Measurements from ENCODE around the gene FAM124A. TPM values are rescaled to one million over a fixed set of nuclear protein-coding genes. Genes with fewer than 3 reads are reported as not detected.

Gene FAM124A
- total and polyA plus RNA-seq, 10 of the 15 experiments (the other 5 are each of a cell fraction or from before 2014, with no cell fraction given) = not detected

DNA sequence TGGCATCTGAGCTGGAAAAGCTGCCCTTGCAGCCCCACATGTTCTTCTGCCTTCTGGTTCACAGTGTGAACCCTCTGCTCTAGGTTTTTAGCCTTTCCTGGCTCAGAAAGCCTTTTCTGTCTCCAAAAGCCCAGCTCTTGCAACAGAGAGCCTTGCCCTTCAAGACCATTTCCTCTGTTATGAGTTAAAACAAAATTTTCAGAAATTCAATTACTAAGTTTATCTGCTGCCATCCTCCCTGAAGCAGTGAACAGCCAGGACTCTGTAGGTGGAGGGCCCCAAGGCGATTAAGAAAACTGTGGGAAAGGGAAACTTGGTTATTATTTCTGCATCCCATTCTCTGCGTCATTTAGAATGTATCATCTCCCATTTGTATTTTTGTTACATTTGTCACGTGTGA is 18.8 kb downstream of the FAM124A start (continued):
- TF ChIP-seq GABPA (IDR thresholded peaks at IDR 0.05; ENCODE audit: low read depth) (no peak), ZNF384 (IDR thresholded peaks at IDR 0.05; ENCODE audit: borderline replicate concordance, low read depth, low read length) (no peak)

DNA sequence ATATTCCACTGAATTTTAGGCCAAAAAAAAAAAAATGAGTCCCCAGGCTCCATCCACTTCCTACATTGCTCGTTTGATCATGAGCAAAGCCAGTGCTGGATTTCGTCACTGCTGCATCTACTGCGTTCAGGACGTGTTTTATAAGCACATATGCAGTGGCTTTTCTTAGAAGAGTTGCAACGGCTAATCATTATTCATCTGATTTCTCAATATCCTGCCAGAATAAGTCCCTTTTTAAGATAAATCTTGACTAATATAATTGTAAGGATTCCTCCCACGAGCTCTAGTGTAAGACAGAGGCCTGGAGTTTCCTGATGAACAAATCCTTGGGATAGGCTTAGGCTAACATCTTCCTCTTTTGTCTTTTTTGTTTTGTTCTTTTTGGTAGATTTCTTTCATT is 19.5 kb downstream of the FAM124A start:
- H4K20me1 ChIP-seq (ENCODE audit: control insufficient read depth, insufficient read depth) = no peaks in the 10 kb centered on the region
- no peaks in the 10 kb centered on the region for H3K79me2 ChIP-seq (ENCODE audit: control insufficient read depth, insufficient read depth, low read length)
- SMC1A ChIA-PET (ENCODE audit: uncharacterized antibody, unreplicated experiment) = interaction anchor here (1.1 to 1.7 kb wide), 2 partner anchors 8 to 117 kb away, joined by 3 to 4 read pairs; no protein-coding TSS in a partner anchor
- no peak overlapping the region for H2AFZ ChIP-seq (ENCODE audit: control insufficient read depth, low read depth, low read length)
- CTCF ChIA-PET = interaction anchor here (1.2 to 2.2 kb wide), 3 partner anchors 44 to 117 kb away, joined by 3 to 5 read pairs (median 3); no protein-coding TSS in a partner anchor
- no peaks in the 10 kb centered on the region for H3K36me3 ChIP-seq (ENCODE audit: control insufficient read depth in 2 of 2, insufficient read depth in 2 of 2, low read length in 1 of 2)
- no TSS peak for BruUV-seq (replicated peaks)
- no peak overlapping the region for H3K9ac ChIP-seq (ENCODE audit: control insufficient read depth, insufficient read depth, low read length)
- no peak for DNase-seq (ENCODE audit: low read depth, low spot score)
- no peak for ATAC-seq
- RAD21 ChIA-PET (ENCODE audit: unreplicated experiment) = no interaction called here
- no peak overlapping the region for H3K27ac ChIP-seq (ENCODE audit: control insufficient read depth, insufficient read depth)
- intact Hi-C loops (cut with micrococcal nuclease; ENCODE audit: unreplicated experiment) = no loop called here
- H3K27me3 ChIP-seq (replicated peaks in 1 of 2; ENCODE audit: control insufficient read depth in 2 of 2, insufficient read depth in 2 of 2, low read length in 1 of 2) = peaks cover 0 to 2% of the 10 kb centered on the region in 2 experiments; a peak in 2 of 4 replicates
- POLR2A ChIA-PET = no interaction called here
- in situ Hi-C loops (cut with MboI) = no loop called here
- FAIRE-seq = no peak
- H3K9me3 ChIP-seq (replicated peaks; ENCODE audit: control insufficient read depth, insufficient read depth, low read length) = no peaks in the 10 kb centered on the region
- no peak overlapping the region for H3K4me2 ChIP-seq (ENCODE audit: control insufficient read depth, insufficient read depth)
- no peak overlapping the region for H3K4me3 ChIP-seq
- no peaks in the 10 kb centered on the region for H3K4me1 ChIP-seq (ENCODE audit: control insufficient read depth, insufficient read depth, low read length)
- 27% methylated on average over 6 of the region's 6 CpGs for WGBS (ENCODE audit: insufficient coverage, insufficient replicate concordance, low lambda C conversion rate, missing lambda C conversion rate)
- TF ChIP-seq, protein P1, sequence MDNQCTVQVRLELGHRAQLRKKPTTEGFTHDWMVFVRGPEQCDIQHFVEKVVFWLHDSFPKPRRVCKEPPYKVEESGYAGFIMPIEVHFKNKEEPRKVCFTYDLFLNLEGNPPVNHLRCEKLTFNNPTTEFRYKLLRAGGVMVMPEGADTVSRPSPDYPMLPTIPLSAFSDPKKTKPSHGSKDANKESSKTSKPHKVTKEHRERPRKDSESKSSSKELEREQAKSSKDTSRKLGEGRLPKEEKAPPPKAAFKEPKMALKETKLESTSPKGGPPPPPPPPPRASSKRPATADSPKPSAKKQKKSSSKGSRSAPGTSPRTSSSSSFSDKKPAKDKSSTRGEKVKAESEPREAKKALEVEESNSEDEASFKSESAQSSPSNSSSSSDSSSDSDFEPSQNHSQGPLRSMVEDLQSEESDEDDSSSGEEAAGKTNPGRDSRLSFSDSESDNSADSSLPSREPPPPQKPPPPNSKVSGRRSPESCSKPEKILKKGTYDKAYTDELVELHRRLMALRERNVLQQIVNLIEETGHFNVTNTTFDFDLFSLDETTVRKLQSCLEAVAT (IDR thresholded peaks at IDR 0.05) = no peak
- TF ChIP-seq RAD21 (IDR thresholded peaks at IDR 0.05; ENCODE audit: insufficient read depth, low read depth, low read length) (no peak), CEBPB (IDR thresholded peaks at IDR 0.05; ENCODE audit: borderline replicate concordance in 1 of 2, low read depth in 2 of 2, low read length in 2 of 2) (no peak), NRF1 (conservative IDR thresholded peaks at IDR 0.05; ENCODE audit: low read depth, low read length) (no peak), SMAD5 (IDR thresholded peaks at IDR 0.05; ENCODE audit: low read depth) (no peak), KAT2A (conservative IDR thresholded peaks at IDR 0.05; ENCODE audit: control insufficient read depth, low read depth, low read length) (no peak), TARDBP (IDR thresholded peaks at IDR 0.05; ENCODE audit: borderline replicate concordance) (no peak), NFYA (IDR thresholded peaks at IDR 0.05; ENCODE audit: borderline replicate concordance, low read depth, low read length) (no peak), TCF3 (IDR thresholded peaks at IDR 0.05; ENCODE audit: borderline replicate concordance, insufficient read depth, low read depth, low read length) (no peak)
- TF ChIP-seq, protein P2, sequence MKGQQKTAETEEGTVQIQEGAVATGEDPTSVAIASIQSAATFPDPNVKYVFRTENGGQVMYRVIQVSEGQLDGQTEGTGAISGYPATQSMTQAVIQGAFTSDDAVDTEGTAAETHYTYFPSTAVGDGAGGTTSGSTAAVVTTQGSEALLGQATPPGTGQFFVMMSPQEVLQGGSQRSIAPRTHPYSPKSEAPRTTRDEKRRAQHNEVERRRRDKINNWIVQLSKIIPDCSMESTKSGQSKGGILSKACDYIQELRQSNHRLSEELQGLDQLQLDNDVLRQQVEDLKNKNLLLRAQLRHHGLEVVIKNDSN (IDR thresholded peaks at IDR 0.05; ENCODE audit: borderline replicate concordance, extremely low read length, insufficient read depth, low read depth, low read length) = no peak
- TF ChIP-seq, protein P3, sequence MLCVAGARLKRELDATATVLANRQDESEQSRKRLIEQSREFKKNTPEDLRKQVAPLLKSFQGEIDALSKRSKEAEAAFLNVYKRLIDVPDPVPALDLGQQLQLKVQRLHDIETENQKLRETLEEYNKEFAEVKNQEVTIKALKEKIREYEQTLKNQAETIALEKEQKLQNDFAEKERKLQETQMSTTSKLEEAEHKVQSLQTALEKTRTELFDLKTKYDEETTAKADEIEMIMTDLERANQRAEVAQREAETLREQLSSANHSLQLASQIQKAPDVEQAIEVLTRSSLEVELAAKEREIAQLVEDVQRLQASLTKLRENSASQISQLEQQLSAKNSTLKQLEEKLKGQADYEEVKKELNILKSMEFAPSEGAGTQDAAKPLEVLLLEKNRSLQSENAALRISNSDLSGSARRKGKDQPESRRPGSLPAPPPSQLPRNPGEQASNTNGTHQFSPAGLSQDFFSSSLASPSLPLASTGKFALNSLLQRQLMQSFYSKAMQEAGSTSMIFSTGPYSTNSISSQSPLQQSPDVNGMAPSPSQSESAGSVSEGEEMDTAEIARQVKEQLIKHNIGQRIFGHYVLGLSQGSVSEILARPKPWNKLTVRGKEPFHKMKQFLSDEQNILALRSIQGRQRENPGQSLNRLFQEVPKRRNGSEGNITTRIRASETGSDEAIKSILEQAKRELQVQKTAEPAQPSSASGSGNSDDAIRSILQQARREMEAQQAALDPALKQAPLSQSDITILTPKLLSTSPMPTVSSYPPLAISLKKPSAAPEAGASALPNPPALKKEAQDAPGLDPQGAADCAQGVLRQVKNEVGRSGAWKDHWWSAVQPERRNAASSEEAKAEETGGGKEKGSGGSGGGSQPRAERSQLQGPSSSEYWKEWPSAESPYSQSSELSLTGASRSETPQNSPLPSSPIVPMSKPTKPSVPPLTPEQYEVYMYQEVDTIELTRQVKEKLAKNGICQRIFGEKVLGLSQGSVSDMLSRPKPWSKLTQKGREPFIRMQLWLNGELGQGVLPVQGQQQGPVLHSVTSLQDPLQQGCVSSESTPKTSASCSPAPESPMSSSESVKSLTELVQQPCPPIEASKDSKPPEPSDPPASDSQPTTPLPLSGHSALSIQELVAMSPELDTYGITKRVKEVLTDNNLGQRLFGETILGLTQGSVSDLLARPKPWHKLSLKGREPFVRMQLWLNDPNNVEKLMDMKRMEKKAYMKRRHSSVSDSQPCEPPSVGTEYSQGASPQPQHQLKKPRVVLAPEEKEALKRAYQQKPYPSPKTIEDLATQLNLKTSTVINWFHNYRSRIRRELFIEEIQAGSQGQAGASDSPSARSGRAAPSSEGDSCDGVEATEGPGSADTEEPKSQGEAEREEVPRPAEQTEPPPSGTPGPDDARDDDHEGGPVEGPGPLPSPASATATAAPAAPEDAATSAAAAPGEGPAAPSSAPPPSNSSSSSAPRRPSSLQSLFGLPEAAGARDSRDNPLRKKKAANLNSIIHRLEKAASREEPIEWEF (IDR thresholded peaks at IDR 0.05; ENCODE audit: insufficient replicate concordance, low read depth, low read length) = no peak

Measured in GM12878 (cell line).